ENCODE results near the gene LIPT2. TPM values are rescaled to one million over a fixed set of nuclear protein-coding genes. Genes with fewer than 3 reads are reported as not detected.

The LIPT2 gene
- total and polyA plus RNA-seq, 2 of the 4 experiments (the other 2 are of a cell fraction), result 1.7 to 2.9 TPM

DNA sequence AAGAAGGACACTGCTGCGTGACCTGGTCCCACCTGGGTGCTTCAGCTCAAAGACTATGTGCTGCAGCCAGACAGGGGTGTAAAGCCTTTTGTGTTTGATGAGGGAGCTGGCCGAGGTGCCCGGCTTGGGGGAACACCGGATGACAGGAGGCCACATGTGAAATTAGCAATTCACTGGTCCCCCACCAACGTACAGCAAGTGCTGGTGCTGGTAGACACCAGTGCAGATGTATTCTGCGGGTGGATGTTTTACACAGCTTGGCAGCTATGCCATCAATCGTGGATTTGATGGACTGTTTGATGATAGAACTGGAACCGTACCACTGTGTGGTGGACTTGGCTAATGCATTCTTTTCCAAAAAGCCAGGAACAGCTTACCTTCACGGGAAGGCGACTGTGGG is 47.9 kb upstream of the LIPT2 start:
- DNase-seq (no peak), ATAC-seq (ENCODE audit: low read depth) (no peak)
- WGBS, 2 experiments (ENCODE audit: extremely low coverage in 2 of 2, insufficient read length in 1 of 2), result 58% methylated on average over 3 of the region's 10 CpGs; no CpG with 5 or more reads in 1 of the 2 experiments
- H3K14ac ChIP-seq (replicated peaks; ENCODE audit: low read depth, low read length), result no peak overlapping the region
- no peak overlapping the region for H3K27ac ChIP-seq (ENCODE audit: insufficient read depth, low read length)
- no peak overlapping the region for H3K4me2 ChIP-seq (ENCODE audit: low read depth, low read length)
- no peak overlapping the region for H2BK5ac ChIP-seq (ENCODE audit: low read depth, low read length, poor library complexity, severe bottlenecking)
- no peaks in the 10 kb centered on the region for H3K9me1 ChIP-seq (ENCODE audit: insufficient read depth, low read length)
- H2AK9ac ChIP-seq (replicated peaks; ENCODE audit: low read depth, low read length, poor library complexity), result no peak overlapping the region
- no peak overlapping the region for H3K56ac ChIP-seq (ENCODE audit: extremely low read depth, insufficient read depth, low read length)
- no peaks in the 10 kb centered on the region for H4K20me1 ChIP-seq (ENCODE audit: insufficient read depth, low read length)
- dilution Hi-C loops (cut with HindIII; ENCODE audit: low sequenced_read_pairs, unreplicated experiment) (no loop called here), in situ Hi-C loops (cut with MboI; ENCODE audit: low sequenced_read_pairs) (no loop called here), intact Hi-C loops (cut with micrococcal nuclease) (no loop called here)
- H2BK20ac ChIP-seq (ENCODE audit: low read depth, low read length), result no peak overlapping the region
- no peak for TF ChIP-seq MXI1 (IDR thresholded peaks at IDR 0.05; ENCODE audit: borderline replicate concordance, low read depth, low read length)
- TF ChIP-seq NFE2L2 (IDR thresholded peaks at IDR 0.05; ENCODE audit: low read depth, low read length), result no peak
- no peak for TF ChIP-seq RAD21 (IDR thresholded peaks at IDR 0.05; ENCODE audit: low read length)
- TF ChIP-seq SMC3 (IDR thresholded peaks at IDR 0.05; ENCODE audit: low read depth, low read length), result no peak
- no peak for TF ChIP-seq POLR2A (IDR thresholded peaks at IDR 0.05; ENCODE audit: low read depth, low read length)
- no peak for TF ChIP-seq BHLHE40 (IDR thresholded peaks at IDR 0.05; ENCODE audit: low read depth, low read length)
- TF ChIP-seq, protein P1, sequence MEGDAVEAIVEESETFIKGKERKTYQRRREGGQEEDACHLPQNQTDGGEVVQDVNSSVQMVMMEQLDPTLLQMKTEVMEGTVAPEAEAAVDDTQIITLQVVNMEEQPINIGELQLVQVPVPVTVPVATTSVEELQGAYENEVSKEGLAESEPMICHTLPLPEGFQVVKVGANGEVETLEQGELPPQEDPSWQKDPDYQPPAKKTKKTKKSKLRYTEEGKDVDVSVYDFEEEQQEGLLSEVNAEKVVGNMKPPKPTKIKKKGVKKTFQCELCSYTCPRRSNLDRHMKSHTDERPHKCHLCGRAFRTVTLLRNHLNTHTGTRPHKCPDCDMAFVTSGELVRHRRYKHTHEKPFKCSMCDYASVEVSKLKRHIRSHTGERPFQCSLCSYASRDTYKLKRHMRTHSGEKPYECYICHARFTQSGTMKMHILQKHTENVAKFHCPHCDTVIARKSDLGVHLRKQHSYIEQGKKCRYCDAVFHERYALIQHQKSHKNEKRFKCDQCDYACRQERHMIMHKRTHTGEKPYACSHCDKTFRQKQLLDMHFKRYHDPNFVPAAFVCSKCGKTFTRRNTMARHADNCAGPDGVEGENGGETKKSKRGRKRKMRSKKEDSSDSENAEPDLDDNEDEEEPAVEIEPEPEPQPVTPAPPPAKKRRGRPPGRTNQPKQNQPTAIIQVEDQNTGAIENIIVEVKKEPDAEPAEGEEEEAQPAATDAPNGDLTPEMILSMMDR (conservative IDR thresholded peaks at IDR 0.05; ENCODE audit: low read depth, low read length), result no peak
- no peak for TF ChIP-seq CEBPB (IDR thresholded peaks at IDR 0.05; ENCODE audit: low read depth, low read length)
- TF ChIP-seq CHD1 (IDR thresholded peaks at IDR 0.05; ENCODE audit: low read depth, low read length), result no peak
- TF ChIP-seq MAFK (IDR thresholded peaks at IDR 0.05; ENCODE audit: low read depth, low read length), result no peak
- no peak for TF ChIP-seq RCOR1 (IDR thresholded peaks at IDR 0.05; ENCODE audit: insufficient replicate concordance, low read length)
- TF ChIP-seq, protein P2, sequence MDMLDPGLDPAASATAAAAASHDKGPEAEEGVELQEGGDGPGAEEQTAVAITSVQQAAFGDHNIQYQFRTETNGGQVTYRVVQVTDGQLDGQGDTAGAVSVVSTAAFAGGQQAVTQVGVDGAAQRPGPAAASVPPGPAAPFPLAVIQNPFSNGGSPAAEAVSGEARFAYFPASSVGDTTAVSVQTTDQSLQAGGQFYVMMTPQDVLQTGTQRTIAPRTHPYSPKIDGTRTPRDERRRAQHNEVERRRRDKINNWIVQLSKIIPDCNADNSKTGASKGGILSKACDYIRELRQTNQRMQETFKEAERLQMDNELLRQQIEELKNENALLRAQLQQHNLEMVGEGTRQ (IDR thresholded peaks at IDR 0.05; ENCODE audit: low read depth, low read length), result no peak
- TF ChIP-seq, protein P3, sequence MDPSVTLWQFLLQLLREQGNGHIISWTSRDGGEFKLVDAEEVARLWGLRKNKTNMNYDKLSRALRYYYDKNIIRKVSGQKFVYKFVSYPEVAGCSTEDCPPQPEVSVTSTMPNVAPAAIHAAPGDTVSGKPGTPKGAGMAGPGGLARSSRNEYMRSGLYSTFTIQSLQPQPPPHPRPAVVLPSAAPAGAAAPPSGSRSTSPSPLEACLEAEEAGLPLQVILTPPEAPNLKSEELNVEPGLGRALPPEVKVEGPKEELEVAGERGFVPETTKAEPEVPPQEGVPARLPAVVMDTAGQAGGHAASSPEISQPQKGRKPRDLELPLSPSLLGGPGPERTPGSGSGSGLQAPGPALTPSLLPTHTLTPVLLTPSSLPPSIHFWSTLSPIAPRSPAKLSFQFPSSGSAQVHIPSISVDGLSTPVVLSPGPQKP (IDR thresholded peaks at IDR 0.05; ENCODE audit: borderline replicate concordance, low read depth, low read length), result no peak
- no peak for TF ChIP-seq RFX5 (IDR thresholded peaks at IDR 0.05; ENCODE audit: low read depth, low read length)
- ChIA-PET CTCF (no interaction called here), POLR2A (ENCODE audit: unreplicated experiment) (no interaction called here)
- H3K36me3 ChIP-seq (ENCODE audit: control insufficient read depth, insufficient read depth, low read length), result no peaks in the 10 kb centered on the region
- no peak overlapping the region for H2BK120ac ChIP-seq (ENCODE audit: low read depth, low read length)
- no peaks in the 10 kb centered on the region for H3K4me1 ChIP-seq (ENCODE audit: control insufficient read depth, insufficient read depth, low read length)
- H4K5ac ChIP-seq (ENCODE audit: low read depth, low read length), result no peak overlapping the region
- H3K23ac ChIP-seq (ENCODE audit: low read depth, low read length), result no peak overlapping the region
- no peak overlapping the region for H3K9ac ChIP-seq (ENCODE audit: low read depth, low read length)
- H4K8ac ChIP-seq (ENCODE audit: low read depth in 2 of 2, low read length in 2 of 2), result no peak overlapping the region
- no peak overlapping the region for H2AFZ ChIP-seq (replicated peaks; ENCODE audit: low read length, poor library complexity)
- no peak overlapping the region for H3K18ac ChIP-seq (ENCODE audit: low read depth, low read length)
- no peak overlapping the region for H3K4me3 ChIP-seq (ENCODE audit: insufficient read depth, low read depth, low read length)
- H3K9me3 ChIP-seq (ENCODE audit: control insufficient read depth, insufficient read depth, low read length), result peaks cover 11% of the 10 kb centered on the region
- H2AK5ac ChIP-seq (ENCODE audit: low read depth, low read length), result no peak overlapping the region
- H3K27me3 ChIP-seq (ENCODE audit: control insufficient read depth, insufficient read depth, low read length), result peaks cover 40% of the 10 kb centered on the region
- H4K91ac ChIP-seq (ENCODE audit: insufficient read depth, low read depth, low read length), result no peak overlapping the region
- H3K79me1 ChIP-seq (ENCODE audit: low read depth in 1 of 2, low read length in 2 of 2), result no peaks in the 10 kb centered on the region
- no peak overlapping the region for H2BK15ac ChIP-seq (ENCODE audit: low read depth, low read length)
- no peak overlapping the region for H3K4ac ChIP-seq (ENCODE audit: low read depth, low read length)
- BruUV-seq (replicated peaks), result no TSS peak

Measured in IMR-90 (cell line).